OCI-LY3 (cell line): ENCODE results near the gene ADORA1.

Source experiments
- H2AFZ ChIP-seq: fragments of 200-600, 300-600 bp; shearing (Covaris generic); 2 replicates; pipeline ENCODE4 v1.6.0; 2014; ENCODE audit warnings: antibody characterized with exemption, low read depth, low read length
- H3K27ac ChIP-seq: fragments of 200-600, 300-600 bp; sonication (generic); 2 replicates; pipeline ENCODE4 v1.5.1; 2014; ENCODE audit warnings: mild to moderate bottlenecking, low read length, moderate library complexity, mixed read lengths
- H3K27me3 ChIP-seq: fragments of 200-600, 300-600 bp; sonication (generic); 2 replicates; pipeline ENCODE4 v1.6.1; 2014; ENCODE audit warnings: low read depth, low read length, mixed read lengths
- H3K36me3 ChIP-seq: fragments of 200-600, 300-600 bp; sonication (generic); replicated peaks from 2 replicates; pipeline ENCODE3; 2014; ENCODE audit warnings: low read depth, low read length, mixed read lengths
- H3K4me1 ChIP-seq: fragments of 300-600, 200-600 bp; sonication (generic); 2 replicates; pipeline ENCODE4 v1.6.1; 2014; ENCODE audit warnings: low read length, mixed read lengths
- H3K4me2 ChIP-seq: fragments of 200-600, 300-600 bp; sonication (generic); 2 replicates; pipeline ENCODE4 v1.6.1; 2014; ENCODE audit warnings: low read length, mixed read lengths
- H3K4me3 ChIP-seq: fragments of 300-600, 200-600 bp; sonication (generic); 2 replicates; pipeline ENCODE4 v1.5.1; 2014; ENCODE audit warnings: antibody characterized with exemption, mild to moderate bottlenecking, low read length, moderate library complexity
- H3K79me2 ChIP-seq: fragments of 300-600, 200-600 bp; shearing (Covaris generic); 2 replicates; pipeline ENCODE4 v1.6.1; 2014; ENCODE audit warnings: mild to moderate bottlenecking, low read length, mixed read lengths
- H3K9ac ChIP-seq: fragments of 300-600, 200-600 bp; shearing (Covaris generic); 2 replicates; pipeline ENCODE4 v1.6.0; 2014; ENCODE audit warnings: mild to moderate bottlenecking, low read length, moderate library complexity
- H3K9me3 ChIP-seq: fragments of 200-600, 300-600 bp; shearing (Covaris generic); 2 replicates; pipeline ENCODE4 v1.6.1; 2014; ENCODE audit warnings: low read length, mixed read lengths; ENCODE audit not compliant: insufficient read depth
- H4K20me1 ChIP-seq: fragments of 200-600, 300-600 bp; sonication (generic); 2 replicates; pipeline ENCODE4 v1.6.1; 2016; ENCODE audit warnings: low read length, mixed read lengths; ENCODE audit not compliant: insufficient read depth
- EZH2phosphoT487 ChIP-seq: fragments of 200-600 bp; shearing (Covaris generic); IDR thresholded peaks from 2 replicates; pipeline ENCODE4 v1.6.1; 2018; ENCODE audit warnings: antibody characterized with exemption, mixed run types, low read depth
- TF ChIP-seq, protein P1 (sequence below): fragments of 200-600, 300-600 bp; sonication (generic); IDR thresholded peaks from 2 replicates; pipeline ENCODE4 v1.5.1; 2014; ENCODE audit warnings: antibody characterized with exemption, low read length, low read depth

The ADORA1 gene

DNA sequence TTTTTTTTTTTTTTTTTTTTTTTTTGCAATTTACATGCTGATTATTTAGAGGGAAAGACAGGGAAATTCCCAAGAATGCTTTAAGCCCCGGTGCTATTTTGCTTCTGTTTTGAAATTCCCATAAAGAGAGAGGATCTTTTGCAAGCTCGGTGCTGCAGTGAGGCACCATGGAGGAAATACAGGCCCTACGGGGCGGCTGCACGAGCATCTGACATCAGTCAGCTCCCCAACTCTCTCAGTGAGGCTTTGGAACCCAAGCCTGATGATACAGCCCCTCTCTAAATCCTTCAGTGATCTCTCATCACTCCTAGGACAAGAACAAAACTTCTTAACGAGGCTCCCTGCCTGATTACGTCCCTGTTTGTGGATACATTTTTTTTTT, 59.8 kb downstream of the ADORA1 start:
- Histone ChIP-seq H3K27ac (no peak overlapping the region), H3K9ac (no peak overlapping the region), H4K20me1 (no peaks in the 10 kb centered on the region), H3K4me3 (no peak overlapping the region), H3K27me3 (peaks cover 34% of the 10 kb centered on the region), H2AFZ (no peak overlapping the region), H3K36me3 (no peaks in the 10 kb centered on the region), H3K9me3 (no peaks in the 10 kb centered on the region), H3K79me2 (no peaks in the 10 kb centered on the region), H3K4me1 (peaks cover 23% of the 10 kb centered on the region), H3K4me2 (no peak overlapping the region)
- no peak for TF ChIP-seq EZH2phosphoT487
- TF ChIP-seq, protein P1, sequence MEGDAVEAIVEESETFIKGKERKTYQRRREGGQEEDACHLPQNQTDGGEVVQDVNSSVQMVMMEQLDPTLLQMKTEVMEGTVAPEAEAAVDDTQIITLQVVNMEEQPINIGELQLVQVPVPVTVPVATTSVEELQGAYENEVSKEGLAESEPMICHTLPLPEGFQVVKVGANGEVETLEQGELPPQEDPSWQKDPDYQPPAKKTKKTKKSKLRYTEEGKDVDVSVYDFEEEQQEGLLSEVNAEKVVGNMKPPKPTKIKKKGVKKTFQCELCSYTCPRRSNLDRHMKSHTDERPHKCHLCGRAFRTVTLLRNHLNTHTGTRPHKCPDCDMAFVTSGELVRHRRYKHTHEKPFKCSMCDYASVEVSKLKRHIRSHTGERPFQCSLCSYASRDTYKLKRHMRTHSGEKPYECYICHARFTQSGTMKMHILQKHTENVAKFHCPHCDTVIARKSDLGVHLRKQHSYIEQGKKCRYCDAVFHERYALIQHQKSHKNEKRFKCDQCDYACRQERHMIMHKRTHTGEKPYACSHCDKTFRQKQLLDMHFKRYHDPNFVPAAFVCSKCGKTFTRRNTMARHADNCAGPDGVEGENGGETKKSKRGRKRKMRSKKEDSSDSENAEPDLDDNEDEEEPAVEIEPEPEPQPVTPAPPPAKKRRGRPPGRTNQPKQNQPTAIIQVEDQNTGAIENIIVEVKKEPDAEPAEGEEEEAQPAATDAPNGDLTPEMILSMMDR: no peak

GRCh38 chr1:203187689-203188264, 60.3 kb downstream of the ADORA1 start:
- no peak overlapping the region for H3K27ac ChIP-seq
- TF ChIP-seq, protein P1: no peak
- TF ChIP-seq EZH2phosphoT487: no peak
- H3K9ac ChIP-seq: no peak overlapping the region
- peaks cover 32% of the 10 kb centered on the region for H3K27me3 ChIP-seq
- no peaks in the 10 kb centered on the region for H3K9me3 ChIP-seq
- H4K20me1 ChIP-seq: no peaks in the 10 kb centered on the region
- H3K36me3 ChIP-seq: no peaks in the 10 kb centered on the region
- H3K4me1 ChIP-seq: peaks cover 23% of the 10 kb centered on the region
- H3K4me3 ChIP-seq: no peak overlapping the region
- no peaks in the 10 kb centered on the region for H3K79me2 ChIP-seq
- H3K4me2 ChIP-seq: no peak overlapping the region
- H2AFZ ChIP-seq: no peak overlapping the region

GRCh38 chr1:203188686-203189232, 61.2 kb downstream of the ADORA1 start:
- H3K36me3 ChIP-seq: no peaks in the 10 kb centered on the region
- no peak overlapping the region for H3K4me3 ChIP-seq
- H3K9me3 ChIP-seq: no peaks in the 10 kb centered on the region
- H3K27me3 ChIP-seq: peaks cover 31% of the 10 kb centered on the region
- H3K4me2 ChIP-seq: no peak overlapping the region
- H2AFZ ChIP-seq: no peak overlapping the region
- H4K20me1 ChIP-seq: no peaks in the 10 kb centered on the region
- H3K27ac ChIP-seq: no peak overlapping the region
- no peaks in the 10 kb centered on the region for H3K79me2 ChIP-seq
- no peak overlapping the region for H3K9ac ChIP-seq
- H3K4me1 ChIP-seq: peaks cover 23% of the 10 kb centered on the region
- no peak for TF ChIP-seq EZH2phosphoT487
- TF ChIP-seq, protein P1: no peak

DNA sequence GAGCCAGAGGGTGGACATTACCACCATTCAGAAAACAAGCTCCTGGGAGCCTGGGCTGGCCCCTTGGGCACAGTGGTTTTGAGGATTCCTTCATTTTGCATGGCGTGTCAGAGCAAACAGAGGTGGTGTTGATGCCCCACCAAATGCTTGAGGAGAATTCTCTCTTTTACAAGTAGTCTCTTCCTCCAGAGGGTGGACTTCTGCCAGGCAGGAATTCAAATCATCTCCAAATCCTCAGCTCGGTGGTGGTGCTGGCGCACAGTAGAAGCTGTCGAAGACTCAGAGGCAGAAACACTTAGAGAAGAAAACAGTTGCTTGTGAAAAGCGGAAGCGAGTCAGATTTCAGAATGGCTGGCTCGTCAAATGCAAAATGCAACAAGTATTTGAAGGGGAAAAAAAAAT, 62.4 kb downstream of the ADORA1 start:
- H3K9ac ChIP-seq: peak overlapping the region; percentile 31; the same call in 1 of the 2 replicates
- no peaks in the 10 kb centered on the region for H3K79me2 ChIP-seq
- no peak for TF ChIP-seq EZH2phosphoT487
- TF ChIP-seq, protein P1: no peak
- no peak overlapping the region for H3K27ac ChIP-seq
- H3K4me2 ChIP-seq: peak overlapping the region; percentile 78
- H3K4me3 ChIP-seq: peak overlapping the region; percentile 61
- H2AFZ ChIP-seq: peak overlapping the region; percentile 83
- peaks cover 23% of the 10 kb centered on the region for H3K4me1 ChIP-seq
- no peaks in the 10 kb centered on the region for H4K20me1 ChIP-seq
- H3K36me3 ChIP-seq: no peaks in the 10 kb centered on the region
- H3K27me3 ChIP-seq: peaks cover 27% of the 10 kb centered on the region
- H3K9me3 ChIP-seq: no peaks in the 10 kb centered on the region
